Naive B cell (primary cell): Measurements from ENCODE around the gene INTS11. TPM values are rescaled to one million over a fixed set of nuclear protein-coding genes. Genes with fewer than 3 reads are reported as not detected.
"Not testable (repeated sequence)": the region's sequence is repeated elsewhere in the genome, so short reads cannot be mapped to it uniquely, and the experiment has no call there.

Experiments used
- ATAC-seq, 2 donors: fragments of 150-1000 bp; cut with Tn5 transposase; 2 replicates each; pipeline ENCODE4 v1.10.0; 2021; ENCODE audit warnings: low read depth in 2 of 2, mild to moderate bottlenecking in 2 of 2, moderate library complexity in 2 of 2
- DNase-seq: peaks from one replicate; pipeline ENCODE4 v3.0.0; 2022
- H3K27ac Mint-ChIP-seq, 6 donors: one replicate each; pipeline ENCODE4 v1.8.0; 2020 to 2022; ENCODE audit warnings: mild to moderate bottlenecking in 6 of 6, mixed read lengths in 6 of 6, moderate library complexity in 5 of 6, inconsistent platforms in 2 of 6
- H3K27me3 Mint-ChIP-seq, 3 donors: one replicate each; pipeline ENCODE4 v1.8.0; 2021 to 2022; ENCODE audit warnings: mixed read lengths in 3 of 3, mild to moderate bottlenecking in 1 of 3
- H3K36me3 Mint-ChIP-seq, 2 donors: one replicate each; pipeline ENCODE4 v1.8.0; 2020 to 2022; ENCODE audit warnings: mixed read lengths in 2 of 2, inconsistent platforms in 1 of 2, mild to moderate bottlenecking in 1 of 2
- H3K4me1 Mint-ChIP-seq, 3 donors: one replicate each; pipeline ENCODE4 v1.8.0; 2020 to 2022; ENCODE audit warnings: mixed read lengths in 3 of 3, inconsistent platforms in 1 of 3, mild to moderate bottlenecking in 1 of 3, moderate library complexity in 1 of 3
- H3K4me3 Mint-ChIP-seq, 8 donors: one replicate each; pipeline ENCODE4 v1.8.0; 2020 to 2022; ENCODE audit warnings: mild to moderate bottlenecking in 8 of 8, mixed read lengths in 8 of 8, moderate library complexity in 8 of 8, inconsistent platforms in 2 of 8
- H3K9me3 Mint-ChIP-seq, 7 donors: one replicate each; pipeline ENCODE4 v1.8.0; 2020 to 2022; ENCODE audit warnings: mixed read lengths in 7 of 7, mild to moderate bottlenecking in 5 of 7, inconsistent platforms in 2 of 7, moderate library complexity in 1 of 7
- polyA plus RNA-seq, 6 donors: library from polyadenylated mRNA; unstranded; fragments of 300-500 nt; fragmentation: Illumina TruSeq; gene quantifications; one replicate each; pipeline ENCODE4 v1.2.3, GENCODE V29; 2021; ENCODE audit warnings: low read depth in 6 of 6

The INTS11 gene
- polyA plus RNA-seq, 6 donors from 2014 or later = 45.9 to 61.5 (median 54.3) TPM

- ATAC-seq, DNase-seq, H3K27ac Mint-ChIP-seq, H3K36me3 Mint-ChIP-seq, H3K27me3 Mint-ChIP-seq, H3K9me3 Mint-ChIP-seq: not testable (repeated sequence)
- peaks cover 5 to 20% (median 9%) of the 10 kb centered on the region in 3 donors for H3K4me1 Mint-ChIP-seq
- H3K4me3 Mint-ChIP-seq = peak overlapping the region in 1 of 8 donors; percentile 27
Observed at GRCh38 chr1:1316199-1316598, 8.3 kb downstream of the INTS11 start.

DNA sequence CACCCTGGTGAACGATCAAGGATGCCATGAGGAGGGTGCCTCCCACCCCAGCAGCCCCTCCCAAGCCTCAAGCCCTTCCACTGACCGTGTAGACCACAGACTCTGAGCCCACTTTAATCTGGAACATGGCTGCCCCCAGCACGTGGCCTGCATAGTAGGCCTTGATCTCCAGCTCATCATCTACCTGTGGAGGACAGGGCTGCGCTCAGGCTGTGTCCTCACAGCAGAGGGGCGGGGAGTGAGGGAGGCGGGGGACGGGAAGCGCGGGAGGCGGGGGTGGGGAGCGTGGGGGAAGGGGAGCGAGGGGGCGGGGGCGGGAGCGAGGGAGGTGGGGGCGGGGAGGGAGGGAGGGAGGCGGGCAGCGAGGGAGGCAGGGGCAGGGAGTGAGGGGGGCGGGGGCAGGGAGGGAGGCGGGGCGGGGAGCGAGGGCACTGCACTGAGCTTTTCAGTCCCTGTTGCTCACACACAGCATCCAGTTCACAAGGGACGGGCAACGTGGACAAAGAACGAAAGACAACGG lies 9.0 kb downstream of the INTS11 start:
- peak overlapping the region in 1 of 6 donors; percentile 22 for H3K27ac Mint-ChIP-seq
- H3K27me3 Mint-ChIP-seq = no peaks in the 10 kb centered on the region
- peaks cover 5 to 20% (median 9%) of the 10 kb centered on the region in 3 donors for H3K4me1 Mint-ChIP-seq
- no peaks in the 10 kb centered on the region for H3K36me3 Mint-ChIP-seq
- DNase-seq = no peak
- no peak for ATAC-seq
- H3K4me3 Mint-ChIP-seq = no peak overlapping the region
- H3K9me3 Mint-ChIP-seq = no peaks in the 10 kb centered on the region

- no peak overlapping the region for H3K27ac Mint-ChIP-seq
Observed at GRCh38 chr1:1314678-1315335, 9.7 kb downstream of the INTS11 start.

DNA sequence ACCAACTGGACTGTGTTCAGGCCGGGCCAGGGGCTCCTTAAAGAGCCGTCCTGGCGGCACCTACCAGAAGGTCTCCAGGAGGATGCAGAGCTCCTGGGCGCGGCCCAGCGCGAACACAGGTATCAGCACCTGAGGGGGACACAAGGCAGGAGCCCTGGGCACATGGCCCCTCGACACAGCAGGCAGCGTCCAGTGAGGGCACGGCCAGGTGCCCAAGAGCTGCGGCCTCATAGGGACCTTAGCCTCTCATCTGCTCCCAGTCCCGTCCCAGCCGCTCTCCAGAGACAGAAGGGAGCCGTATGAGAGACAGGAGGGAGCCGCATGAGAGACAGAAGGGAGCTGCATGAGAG lies 10.2 kb downstream of the INTS11 start:
- Mint-ChIP-seq H3K36me3 (no peaks in the 10 kb centered on the region), H3K27me3 (no peaks in the 10 kb centered on the region)
- no peak for ATAC-seq

More at GRCh38 chr1:1314678-1315335, 9.7 kb downstream of the INTS11 start:
- H3K4me3 Mint-ChIP-seq = no peak overlapping the region
- no peak for DNase-seq
- no peaks in the 10 kb centered on the region for H3K27me3 Mint-ChIP-seq
- no peaks in the 10 kb centered on the region for H3K9me3 Mint-ChIP-seq
- peaks cover 5 to 14% (median 5%) of the 10 kb centered on the region in 3 donors for H3K4me1 Mint-ChIP-seq
- ATAC-seq = no peak
- no peaks in the 10 kb centered on the region for H3K36me3 Mint-ChIP-seq

DNA sequence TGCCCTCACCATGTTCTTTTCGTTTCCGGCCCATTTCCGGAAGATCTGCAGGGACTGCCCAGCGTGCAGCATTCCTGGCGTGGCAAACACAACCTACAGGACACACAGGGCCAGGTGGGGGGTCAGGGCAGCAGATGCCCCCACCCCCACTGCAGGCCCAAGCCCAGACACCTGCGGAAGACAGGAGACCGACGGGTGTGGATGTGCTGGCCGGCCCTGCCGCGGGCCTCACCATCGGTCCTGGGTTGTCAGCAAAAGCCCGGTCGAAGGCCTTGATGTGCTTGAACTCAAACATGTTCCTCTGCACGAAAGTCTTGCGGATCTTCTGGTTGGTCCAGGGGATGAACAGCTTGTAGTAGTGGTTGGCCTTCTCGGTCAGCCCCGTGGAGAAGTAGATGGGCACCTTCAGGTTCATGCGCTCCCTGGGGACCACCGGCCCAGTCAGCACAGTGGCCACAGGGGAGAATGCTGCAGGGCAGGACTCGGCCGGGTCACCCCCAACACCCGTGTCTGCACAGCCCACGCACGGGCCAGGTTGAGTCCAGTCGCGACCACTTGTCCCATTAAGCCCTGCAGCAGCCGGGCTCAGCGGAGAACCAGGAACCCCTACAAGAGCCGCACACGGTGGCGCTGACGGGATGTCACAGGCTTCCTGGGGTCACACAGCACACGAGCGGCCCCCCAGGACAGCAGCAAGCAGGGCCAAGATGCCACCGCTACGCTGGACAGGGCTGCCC lies 10.8 kb downstream of the INTS11 start:
- peaks cover 2 to 5% (median 5%) of the 10 kb centered on the region in 3 donors for H3K4me1 Mint-ChIP-seq
- ATAC-seq (no peak), DNase-seq (no peak)
- H3K27ac Mint-ChIP-seq = no peak overlapping the region
- H3K27me3 Mint-ChIP-seq = no peaks in the 10 kb centered on the region
- H3K9me3 Mint-ChIP-seq = no peaks in the 10 kb centered on the region
- no peaks in the 10 kb centered on the region for H3K36me3 Mint-ChIP-seq
- peak overlapping the region in 1 of 8 donors; percentile 19 for H3K4me3 Mint-ChIP-seq

More for the DNA sequence above, 10.2 kb downstream of the INTS11 start:
- no peak overlapping the region for H3K4me3 Mint-ChIP-seq
- H3K9me3 Mint-ChIP-seq = no peaks in the 10 kb centered on the region
- peaks cover 4 to 8% (median 5%) of the 10 kb centered on the region in 3 donors for H3K4me1 Mint-ChIP-seq
- DNase-seq = no peak
- H3K27ac Mint-ChIP-seq = no peak overlapping the region

DNA sequence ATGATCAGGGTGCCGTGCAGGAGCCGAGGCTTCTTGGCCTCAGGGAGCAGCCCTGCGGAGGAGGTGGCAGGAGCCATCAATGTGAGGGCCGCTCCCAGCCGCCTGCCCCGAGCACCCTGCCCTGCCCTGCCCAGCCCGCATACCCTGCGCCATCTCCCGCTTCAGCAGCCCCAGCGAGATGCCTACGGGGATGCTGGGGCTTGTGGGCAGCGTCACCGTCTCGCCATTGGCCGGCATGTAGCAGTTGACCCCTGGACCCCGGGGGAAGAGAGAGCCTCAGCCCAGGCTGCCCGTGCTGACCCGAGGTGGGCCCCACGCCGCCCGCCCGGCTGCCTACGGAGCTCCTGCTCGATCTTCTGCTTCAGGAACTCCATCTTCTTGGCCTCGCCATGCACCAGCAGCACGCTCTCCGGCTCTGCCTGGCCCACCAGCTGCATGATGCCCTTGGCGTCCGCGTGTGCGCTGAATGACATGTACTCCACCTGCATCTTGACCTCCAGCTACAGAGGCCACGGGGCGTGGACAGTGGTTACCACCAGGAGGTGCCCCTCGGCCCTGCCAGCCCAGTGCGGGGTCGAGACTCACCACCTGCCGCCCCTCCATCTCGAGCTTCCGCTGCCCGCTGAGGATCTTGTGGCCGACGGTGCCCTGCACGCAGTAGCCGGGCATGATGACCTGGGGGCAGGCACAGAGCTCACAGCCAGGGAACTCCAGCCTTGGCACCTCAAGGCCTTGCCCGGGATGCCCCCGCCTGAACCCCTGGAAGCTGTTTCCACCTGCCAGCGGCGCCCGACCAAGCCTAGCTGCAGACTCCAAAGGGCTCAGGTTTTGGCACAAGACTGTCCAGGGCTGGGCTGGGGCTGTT lies 11.8 kb downstream of the INTS11 start:
- ATAC-seq (no peak), DNase-seq (no peak)
- no peaks in the 10 kb centered on the region for H3K27me3 Mint-ChIP-seq
- H3K9me3 Mint-ChIP-seq = no peaks in the 10 kb centered on the region
- peaks cover 2 to 5% (median 5%) of the 10 kb centered on the region in 3 donors for H3K4me1 Mint-ChIP-seq
- H3K4me3 Mint-ChIP-seq = no peak overlapping the region
- H3K36me3 Mint-ChIP-seq = no peaks in the 10 kb centered on the region
- no peak overlapping the region for H3K27ac Mint-ChIP-seq

- no peaks in the 10 kb centered on the region for H3K36me3 Mint-ChIP-seq
- peak overlapping the region in 1 of 6 donors; percentile 38 for H3K27ac Mint-ChIP-seq
- no peaks in the 10 kb centered on the region for H3K27me3 Mint-ChIP-seq
- H3K4me1 Mint-ChIP-seq = peaks cover 8 to 14% (median 14%) of the 10 kb centered on the region in 3 donors
- no peak for ATAC-seq
- no peak for DNase-seq
- H3K9me3 Mint-ChIP-seq = no peaks in the 10 kb centered on the region
- H3K4me3 Mint-ChIP-seq = peak overlapping the region in 3 of 8 donors; percentile 63 to 87 (median 72)
Observed at GRCh38 chr1:1311107-1312104, 13.1 kb downstream of the INTS11 start.

GRCh38 chr1:1310476-1311053 lies 13.9 kb downstream of the INTS11 start:
- H3K4me3 Mint-ChIP-seq = peak overlapping the region in 6 of 8 donors; percentile 24 to 87 (median 76)
- DNase-seq = no peak
- H3K9me3 Mint-ChIP-seq = no peaks in the 10 kb centered on the region
- H3K27ac Mint-ChIP-seq = peak overlapping the region in 2 of 6 donors; percentile 49 to 65
- peaks cover 15 to 23% (median 21%) of the 10 kb centered on the region in 3 donors for H3K4me1 Mint-ChIP-seq
- no peak for ATAC-seq
- H3K27me3 Mint-ChIP-seq = no peaks in the 10 kb centered on the region
- H3K36me3 Mint-ChIP-seq = no peaks in the 10 kb centered on the region

DNA sequence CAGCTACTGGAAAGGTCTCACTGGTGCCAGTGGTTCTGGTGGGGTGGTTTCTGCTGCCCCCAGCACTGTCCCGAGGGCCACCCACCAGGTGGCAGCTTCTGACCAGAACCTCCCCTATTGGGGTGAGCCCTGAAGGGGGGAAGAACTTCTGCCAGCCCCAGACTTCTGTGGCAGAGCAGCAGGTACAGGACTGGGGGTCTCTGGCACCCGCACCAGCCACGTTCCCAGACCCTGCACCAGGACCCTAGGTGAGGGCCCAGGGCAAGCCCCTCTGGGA lies 14.4 kb downstream of the INTS11 start:
- DNase-seq = no peak

DNA sequence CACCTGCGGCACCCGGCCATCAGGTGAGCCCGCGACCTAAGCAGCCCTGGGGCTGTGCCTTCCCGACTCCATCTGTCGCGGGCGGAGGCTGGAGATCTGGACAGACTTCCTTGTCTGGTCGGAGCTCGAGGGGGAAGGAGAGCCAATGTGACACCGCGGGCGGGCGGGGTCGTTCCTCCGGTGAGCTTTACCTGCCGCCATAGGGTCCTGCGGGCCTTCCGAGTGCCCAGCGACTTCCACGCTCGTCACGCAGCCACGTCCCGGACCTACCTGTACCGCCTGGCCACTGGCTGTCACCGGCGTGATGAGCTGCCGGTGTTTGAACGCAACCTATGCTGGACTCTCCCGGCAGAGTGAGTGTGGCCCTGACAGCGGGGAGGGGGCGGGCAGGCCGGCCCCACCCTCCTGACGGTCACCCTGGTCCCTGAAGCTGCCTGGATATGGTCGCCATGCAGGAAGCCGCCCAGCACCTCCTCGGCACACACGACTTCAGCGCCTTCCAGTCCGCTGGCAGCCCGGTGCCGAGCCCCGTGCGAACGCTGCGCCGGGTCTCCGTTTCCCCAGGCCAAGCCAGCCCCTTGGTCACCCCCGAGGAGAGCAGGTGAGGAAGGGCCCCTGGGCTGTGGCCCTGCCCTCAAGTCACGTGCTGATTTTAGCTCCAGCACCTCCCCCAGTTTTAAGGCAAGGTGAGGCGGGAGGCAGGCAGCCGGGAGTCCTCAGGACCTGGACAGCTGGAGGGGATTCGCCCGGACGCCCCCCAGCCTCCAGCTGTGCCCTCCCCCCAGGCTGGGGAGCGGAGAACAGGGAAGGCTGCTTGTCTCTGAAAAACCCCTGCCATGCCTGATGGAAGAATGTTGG lies 15.0 kb downstream of the INTS11 start:
- DNase-seq = no peak
- H3K36me3 Mint-ChIP-seq = no peaks in the 10 kb centered on the region
- H3K4me3 Mint-ChIP-seq = peak overlapping the region; percentile 34 to 89 (median 74)
- no peak for ATAC-seq
- no peaks in the 10 kb centered on the region for H3K9me3 Mint-ChIP-seq
- H3K4me1 Mint-ChIP-seq = peaks cover 18 to 28% (median 20%) of the 10 kb centered on the region in 3 donors
- H3K27me3 Mint-ChIP-seq = no peaks in the 10 kb centered on the region
- peak overlapping the region in 3 of 6 donors; percentile 42 to 79 (median 47) for H3K27ac Mint-ChIP-seq

More for the DNA sequence above, 14.4 kb downstream of the INTS11 start:
- no peaks in the 10 kb centered on the region for H3K9me3 Mint-ChIP-seq
- no peaks in the 10 kb centered on the region for H3K36me3 Mint-ChIP-seq
- no peak for ATAC-seq
- H3K27me3 Mint-ChIP-seq = no peaks in the 10 kb centered on the region
- H3K4me3 Mint-ChIP-seq = peak overlapping the region in 7 of 8 donors; percentile 19 to 89 (median 70)
- H3K4me1 Mint-ChIP-seq = peaks cover 18 to 26% (median 20%) of the 10 kb centered on the region in 3 donors
- H3K27ac Mint-ChIP-seq = no peak overlapping the region

DNA sequence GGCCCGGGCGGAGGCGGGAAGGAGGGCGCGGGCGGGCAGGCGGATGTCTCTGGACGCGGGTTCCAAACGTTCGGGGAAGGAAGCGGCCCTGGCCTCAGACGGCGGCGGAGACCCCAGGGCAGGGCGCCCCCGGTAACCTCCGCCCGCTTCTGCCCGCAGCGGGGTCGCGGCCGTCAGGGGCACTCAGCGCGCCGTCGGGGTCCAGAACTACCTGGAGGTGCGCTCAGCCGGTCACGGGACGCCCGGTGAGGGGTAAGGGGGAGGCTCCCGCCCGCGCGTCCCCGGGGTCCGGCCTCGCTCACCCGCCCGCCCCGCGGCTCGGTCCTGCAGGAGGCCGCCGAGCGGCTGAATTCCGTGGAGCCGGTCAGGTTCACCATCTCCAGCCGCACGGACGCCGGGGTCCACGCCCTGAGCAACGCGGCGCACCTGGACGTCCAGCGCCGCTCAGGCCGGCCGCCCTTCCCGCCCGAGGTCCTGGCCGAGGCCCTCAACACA lies 15.7 kb downstream of the INTS11 start:
- DNase-seq (no peak), ATAC-seq (no peak)
- H3K4me1 Mint-ChIP-seq = peaks cover 19 to 30% (median 20%) of the 10 kb centered on the region in 3 donors
- H3K4me3 Mint-ChIP-seq = peak overlapping the region; percentile 79 to 95 (median 86)
- no peaks in the 10 kb centered on the region for H3K9me3 Mint-ChIP-seq
- H3K27ac Mint-ChIP-seq = peak overlapping the region; percentile 70 to 96 (median 86)
- no peaks in the 10 kb centered on the region for H3K36me3 Mint-ChIP-seq
- H3K27me3 Mint-ChIP-seq = no peaks in the 10 kb centered on the region
